ENCODE data around the gene SIT1.
"Not testable (repeated sequence)": the region's sequence is repeated elsewhere in the genome, so short reads cannot be mapped to it uniquely, and the experiment has no call there.

SIT1 gene

DNA sequence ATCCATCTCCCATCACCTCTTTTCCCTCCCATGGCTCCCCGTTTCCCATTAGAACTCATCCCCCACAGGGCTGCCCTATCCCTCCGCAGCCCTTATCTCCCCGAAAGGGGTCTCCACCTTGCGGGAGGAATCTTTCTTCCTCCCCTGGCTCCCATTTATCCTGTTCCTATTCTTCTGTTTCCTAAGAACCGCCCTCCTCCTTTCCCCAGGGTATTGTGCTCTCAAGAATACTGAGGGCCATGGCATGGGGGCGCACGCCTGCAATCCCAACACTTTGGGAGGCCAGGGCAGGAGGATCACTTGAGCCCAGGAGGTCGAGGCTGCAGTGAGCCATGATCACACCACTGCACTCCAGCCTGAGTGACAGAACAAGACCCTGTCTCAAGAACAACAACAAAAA lies 33.2 kb downstream of the SIT1 start:
- TF ChIP-seq, protein P1, sequence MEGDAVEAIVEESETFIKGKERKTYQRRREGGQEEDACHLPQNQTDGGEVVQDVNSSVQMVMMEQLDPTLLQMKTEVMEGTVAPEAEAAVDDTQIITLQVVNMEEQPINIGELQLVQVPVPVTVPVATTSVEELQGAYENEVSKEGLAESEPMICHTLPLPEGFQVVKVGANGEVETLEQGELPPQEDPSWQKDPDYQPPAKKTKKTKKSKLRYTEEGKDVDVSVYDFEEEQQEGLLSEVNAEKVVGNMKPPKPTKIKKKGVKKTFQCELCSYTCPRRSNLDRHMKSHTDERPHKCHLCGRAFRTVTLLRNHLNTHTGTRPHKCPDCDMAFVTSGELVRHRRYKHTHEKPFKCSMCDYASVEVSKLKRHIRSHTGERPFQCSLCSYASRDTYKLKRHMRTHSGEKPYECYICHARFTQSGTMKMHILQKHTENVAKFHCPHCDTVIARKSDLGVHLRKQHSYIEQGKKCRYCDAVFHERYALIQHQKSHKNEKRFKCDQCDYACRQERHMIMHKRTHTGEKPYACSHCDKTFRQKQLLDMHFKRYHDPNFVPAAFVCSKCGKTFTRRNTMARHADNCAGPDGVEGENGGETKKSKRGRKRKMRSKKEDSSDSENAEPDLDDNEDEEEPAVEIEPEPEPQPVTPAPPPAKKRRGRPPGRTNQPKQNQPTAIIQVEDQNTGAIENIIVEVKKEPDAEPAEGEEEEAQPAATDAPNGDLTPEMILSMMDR (conservative IDR thresholded peaks at IDR 0.05; ENCODE audit: low read depth, low read length), result no peak
- DNase-seq (ENCODE audit: low read depth), result no peak
- H3K4me3 ChIP-seq (ENCODE audit: low read length), result peak overlapping the region; percentile 46

DNA sequence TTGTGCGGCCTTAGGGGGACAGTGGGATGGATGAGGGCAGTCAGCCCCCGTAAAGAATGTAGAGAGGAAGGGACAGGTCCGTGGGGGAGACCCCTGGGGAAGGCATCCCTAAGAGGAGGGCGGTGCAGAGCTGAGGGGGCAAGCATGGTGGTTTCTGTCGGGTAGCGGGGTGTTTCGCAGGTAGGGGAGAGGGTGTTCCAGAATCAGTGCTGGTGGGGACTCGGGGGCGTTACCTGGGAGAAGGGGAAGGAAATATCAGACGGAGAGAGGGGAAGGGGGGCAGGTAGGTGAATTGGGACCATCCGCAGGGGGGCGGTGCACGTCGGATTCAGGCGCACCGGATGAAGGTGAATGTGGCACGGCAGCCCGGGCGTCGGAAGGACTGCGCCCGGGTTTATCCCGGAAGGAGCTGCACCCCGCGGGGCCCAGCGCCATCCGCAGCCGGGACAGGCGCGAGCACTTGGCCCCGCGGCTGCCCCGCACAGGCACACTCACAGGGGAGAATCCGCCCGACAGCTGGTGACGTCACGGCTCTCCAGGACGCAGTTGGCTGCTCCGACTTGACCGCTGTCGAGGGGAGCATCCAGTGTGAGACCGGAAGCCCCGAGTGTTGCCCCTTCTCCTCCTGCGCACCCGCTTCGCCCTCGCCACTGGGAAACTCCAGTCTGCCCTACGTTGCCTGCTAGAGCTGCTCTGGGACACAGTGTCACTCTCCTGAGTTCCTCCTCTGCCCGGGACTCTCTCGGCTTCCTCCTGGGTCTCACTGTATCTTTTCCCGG lies 33.9 kb downstream of the SIT1 start:
- peak; percentile 11 for DNase-seq (ENCODE audit: low read depth)
- TF ChIP-seq, protein P1 (conservative IDR thresholded peaks at IDR 0.05; ENCODE audit: low read depth, low read length), result peak; percentile 14
- H3K4me3 ChIP-seq (ENCODE audit: low read length), result peak overlapping the region; percentile 46

DNA sequence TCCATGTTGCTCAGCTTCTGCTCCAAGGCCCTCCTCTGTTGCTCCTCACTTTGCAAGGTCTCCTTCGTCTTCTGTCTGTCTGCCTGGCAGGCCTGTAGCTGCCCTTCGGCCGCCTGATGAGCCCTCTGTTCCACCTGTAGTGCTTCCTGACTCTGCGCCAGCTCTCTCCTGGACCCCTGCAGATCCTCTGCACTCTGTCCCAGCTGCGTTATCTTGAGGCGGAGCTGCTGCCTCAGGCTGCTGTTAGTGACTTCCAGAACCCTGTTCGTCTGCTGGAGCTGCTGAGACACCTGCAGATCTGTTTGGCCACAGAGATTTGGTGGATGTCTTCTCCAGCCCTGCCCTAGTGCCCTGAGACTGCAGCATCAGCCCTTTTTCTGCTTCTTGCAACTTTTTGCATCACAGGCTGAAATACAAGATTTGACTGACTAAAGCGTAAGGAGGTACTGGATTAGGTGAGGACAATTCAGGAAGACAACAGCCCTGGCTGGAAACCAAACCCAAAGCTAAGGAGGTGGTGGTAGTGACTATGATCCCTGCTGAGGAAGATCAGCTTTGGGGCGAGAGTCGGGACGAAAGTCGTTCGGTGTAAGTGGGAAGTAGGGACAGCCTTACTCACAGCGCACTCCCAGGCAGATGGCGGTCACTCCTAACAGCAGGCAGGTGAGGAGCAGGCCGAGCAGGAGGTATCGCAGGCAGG lies 34.6 kb downstream of the SIT1 start:
- H3K4me3 ChIP-seq (ENCODE audit: low read length), result no peak overlapping the region
- DNase-seq (ENCODE audit: low read depth), result no peak
- TF ChIP-seq, protein P1 (conservative IDR thresholded peaks at IDR 0.05; ENCODE audit: low read depth, low read length), result no peak

DNA sequence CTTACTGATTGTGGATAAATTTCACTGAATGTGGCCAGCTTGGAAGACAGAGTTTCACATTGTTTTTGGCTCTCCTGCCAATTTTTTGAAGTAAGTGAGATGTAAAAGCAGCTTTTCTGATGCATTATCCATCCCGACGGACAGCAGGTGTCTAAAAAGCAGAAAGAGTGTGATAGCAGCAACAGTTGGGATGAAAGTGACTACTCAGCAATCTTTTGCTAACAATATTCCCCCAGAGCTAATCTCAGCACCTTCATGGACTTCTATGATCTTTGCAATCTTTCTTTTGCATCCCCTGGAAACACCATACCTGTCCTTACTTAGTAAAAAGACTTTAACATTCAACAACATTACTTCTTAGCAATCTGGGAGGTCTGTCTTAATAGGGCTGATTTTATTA lies 37.9 kb downstream of the SIT1 start:
- DNase-seq (ENCODE audit: low read depth), result no peak
- TF ChIP-seq, protein P1 (conservative IDR thresholded peaks at IDR 0.05; ENCODE audit: low read depth, low read length), result no peak
- H3K4me3 ChIP-seq (ENCODE audit: low read length), result no peak overlapping the region

DNA sequence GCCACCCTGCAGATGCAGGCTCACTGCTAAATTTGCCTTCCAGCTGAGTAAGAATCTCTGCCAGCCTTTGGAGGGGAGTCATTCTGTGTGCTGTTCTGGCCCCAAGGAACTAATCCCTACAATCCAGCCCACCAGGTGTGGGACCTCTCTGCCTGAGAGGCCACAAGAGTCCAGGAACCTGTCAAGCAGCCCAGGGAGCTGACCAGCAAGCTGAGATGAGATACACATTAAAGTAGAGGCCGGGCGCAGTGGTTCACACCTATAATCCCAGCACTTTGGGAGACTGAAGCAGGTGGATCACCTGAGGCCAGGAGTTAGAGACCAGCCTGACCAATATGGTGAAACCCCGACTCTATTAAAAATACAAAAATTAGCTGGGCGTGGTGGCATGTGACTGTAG lies 38.7 kb downstream of the SIT1 start:
- DNase-seq (ENCODE audit: low read depth); H3K4me3 ChIP-seq (ENCODE audit: low read length): not testable (repeated sequence)

DNA sequence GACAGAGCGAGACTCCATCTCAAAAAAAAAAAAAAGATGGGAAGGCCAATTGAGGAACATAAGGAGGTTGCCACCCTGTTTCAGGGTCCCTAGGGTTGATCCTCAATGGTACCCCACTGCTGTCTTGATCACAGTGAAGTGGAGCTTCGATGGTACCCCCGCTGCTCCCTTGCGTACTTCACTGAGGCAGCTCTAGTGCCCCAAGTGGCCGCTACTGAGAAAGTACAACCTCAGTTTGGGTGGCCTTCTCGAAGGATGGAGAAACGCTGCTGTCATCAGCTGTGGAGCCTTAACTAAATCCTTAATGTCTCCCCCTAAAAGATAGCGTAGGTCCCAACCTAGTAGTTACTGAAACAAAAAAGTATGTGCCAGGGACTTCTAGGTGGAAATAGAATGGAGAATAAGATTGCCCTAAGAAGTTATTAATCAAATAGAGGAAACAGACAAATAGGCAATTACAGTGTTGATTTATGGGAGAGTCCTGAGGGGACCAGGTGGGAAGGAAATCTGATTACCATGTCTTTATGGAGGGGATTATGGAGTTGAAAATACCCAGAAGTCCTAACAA lies 39.4 kb downstream of the SIT1 start:
- no peak for DNase-seq (ENCODE audit: low read depth)
- H3K4me3 ChIP-seq (ENCODE audit: low read length), result no peak overlapping the region
- TF ChIP-seq, protein P1 (conservative IDR thresholded peaks at IDR 0.05; ENCODE audit: low read depth, low read length), result peak; percentile 81

DNA sequence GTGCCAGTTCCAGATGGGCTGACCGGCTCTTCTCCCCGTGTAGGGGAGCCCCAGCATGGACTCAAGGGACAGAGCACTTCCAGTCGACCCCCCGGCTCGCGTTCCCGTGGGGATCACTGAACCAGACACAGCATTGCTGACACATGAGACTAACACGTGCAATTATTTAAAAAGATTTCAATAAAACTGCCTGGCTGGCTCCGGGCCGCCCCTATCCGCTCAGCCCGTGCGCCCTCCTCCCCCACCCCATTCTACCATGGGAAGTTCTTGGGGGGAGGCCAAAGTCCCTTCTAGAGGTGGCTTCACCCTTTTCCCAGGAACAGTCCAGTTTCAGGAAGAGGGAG lies 40.9 kb downstream of the SIT1 start:
- H3K4me3 ChIP-seq (ENCODE audit: low read length), result no peak overlapping the region
- TF ChIP-seq, protein P1 (conservative IDR thresholded peaks at IDR 0.05; ENCODE audit: low read depth, low read length), result no peak
- no peak for DNase-seq (ENCODE audit: low read depth)

Measured in retinal pigment epithelial cell (primary cell).